Testis (tissue), 2 donors: ENCODE data around the gene ZNF503.

Source experiments
- POLR2A ChIP-seq: fragments of 450-650 bp; IDR thresholded peaks from one replicate; pipeline ENCODE4 v1.6.1; 2017; ENCODE audit warnings: antibody characterized with exemption, mild to moderate bottlenecking, moderate library complexity
- TF ChIP-seq, protein P1 (sequence below), 3 experiments: fragments of 450-650 bp in 2 of 3; fragments of 200-600 bp in 1 of 3; sonication (generic) in 1 of 3; IDR thresholded peaks; one replicate each; pipeline ENCODE4 v1.5.1; 2016 to 2019; ENCODE audit warnings: antibody characterized with exemption in 3 of 3, mild to moderate bottlenecking in 2 of 3, moderate library complexity in 1 of 3

DNA sequence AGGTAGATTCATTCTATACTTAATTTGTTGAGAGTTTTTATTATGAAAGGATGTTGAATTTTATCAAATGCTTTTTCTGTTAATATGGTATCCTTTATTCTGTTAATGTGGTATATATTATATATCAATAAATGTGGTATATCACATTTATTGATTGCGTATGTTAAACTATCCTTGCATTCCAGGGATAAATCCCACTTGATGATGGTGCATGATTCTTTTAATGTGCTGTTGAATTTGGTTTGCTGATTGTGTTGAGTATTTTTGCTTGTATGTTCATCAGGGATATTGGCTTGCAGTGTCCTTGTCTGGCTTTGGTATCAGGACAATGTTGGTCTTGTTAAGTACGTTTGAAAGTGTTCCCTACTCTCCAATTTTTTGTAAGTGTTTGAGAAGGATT is 41.8 kb upstream of the ZNF503 start:
- TF ChIP-seq, protein P1, sequence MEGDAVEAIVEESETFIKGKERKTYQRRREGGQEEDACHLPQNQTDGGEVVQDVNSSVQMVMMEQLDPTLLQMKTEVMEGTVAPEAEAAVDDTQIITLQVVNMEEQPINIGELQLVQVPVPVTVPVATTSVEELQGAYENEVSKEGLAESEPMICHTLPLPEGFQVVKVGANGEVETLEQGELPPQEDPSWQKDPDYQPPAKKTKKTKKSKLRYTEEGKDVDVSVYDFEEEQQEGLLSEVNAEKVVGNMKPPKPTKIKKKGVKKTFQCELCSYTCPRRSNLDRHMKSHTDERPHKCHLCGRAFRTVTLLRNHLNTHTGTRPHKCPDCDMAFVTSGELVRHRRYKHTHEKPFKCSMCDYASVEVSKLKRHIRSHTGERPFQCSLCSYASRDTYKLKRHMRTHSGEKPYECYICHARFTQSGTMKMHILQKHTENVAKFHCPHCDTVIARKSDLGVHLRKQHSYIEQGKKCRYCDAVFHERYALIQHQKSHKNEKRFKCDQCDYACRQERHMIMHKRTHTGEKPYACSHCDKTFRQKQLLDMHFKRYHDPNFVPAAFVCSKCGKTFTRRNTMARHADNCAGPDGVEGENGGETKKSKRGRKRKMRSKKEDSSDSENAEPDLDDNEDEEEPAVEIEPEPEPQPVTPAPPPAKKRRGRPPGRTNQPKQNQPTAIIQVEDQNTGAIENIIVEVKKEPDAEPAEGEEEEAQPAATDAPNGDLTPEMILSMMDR (IDR thresholded peaks at IDR 0.05) = no peak
- no peak for TF ChIP-seq POLR2A
